ENCODE results near the gene PIPOX.

- TF ChIP-seq EZH2 (IDR thresholded peaks at IDR 0.05; ENCODE audit: insufficient read depth, poor library complexity, severe bottlenecking) (no peak), EZH2phosphoT487 (IDR thresholded peaks at IDR 0.05; ENCODE audit: insufficient read depth, low read depth) (no peak)
These were observed 24.0 kb upstream of the PIPOX start for GRCh38 chr17:29018788-29019474.
